Subcutaneous abdominal adipose tissue (tissue), 5 donors: Measurements from ENCODE around the gene NHLH2.

ENCODE experiments used
- H3K27ac ChIP-seq: one replicate; pipeline ENCODE4 v1.7.0; 2013; ENCODE audit warnings: low read depth, mild to moderate bottlenecking, inconsistent platforms, low read length, moderate library complexity
- H3K27me3 ChIP-seq, 5 donors: one replicate each; pipeline ENCODE4 v1.7.0; 2013; ENCODE audit warnings: low read length in 5 of 5, inconsistent platforms in 1 of 5; ENCODE audit not compliant: control insufficient read depth in 5 of 5, insufficient read depth in 4 of 5
- H3K36me3 ChIP-seq, 5 donors: one replicate each; pipeline ENCODE4 v1.7.0; 2013; ENCODE audit warnings: low read length in 5 of 5; ENCODE audit not compliant: control insufficient read depth in 5 of 5, insufficient read depth in 5 of 5
- H3K4me1 ChIP-seq, 5 donors: one replicate each; pipeline ENCODE4 v1.7.0; 2013; ENCODE audit warnings: low read length in 5 of 5, mild to moderate bottlenecking in 3 of 5, moderate library complexity in 1 of 5; ENCODE audit not compliant: control insufficient read depth in 5 of 5, insufficient read depth in 5 of 5
- H3K4me3 ChIP-seq, 5 donors: one replicate each; pipeline ENCODE4 v1.7.0; 2013; ENCODE audit warnings: low read length in 5 of 5, low read depth in 1 of 5
- H3K9ac ChIP-seq, 5 donors: one replicate each; pipeline ENCODE4 v1.7.0; 2013; ENCODE audit warnings: low read length in 5 of 5, mild to moderate bottlenecking in 4 of 5, moderate library complexity in 3 of 5
- H3K9me3 ChIP-seq, 5 donors: one replicate each; pipeline ENCODE4 v1.7.0; 2013; ENCODE audit warnings: low read length in 5 of 5; ENCODE audit not compliant: control insufficient read depth in 5 of 5
- donor health status: healthy.
- donor health status: healthy.
- donor health status: healthy.
- donor health status: healthy.
- donor health status: healthy.

NHLH2 gene

DNA sequence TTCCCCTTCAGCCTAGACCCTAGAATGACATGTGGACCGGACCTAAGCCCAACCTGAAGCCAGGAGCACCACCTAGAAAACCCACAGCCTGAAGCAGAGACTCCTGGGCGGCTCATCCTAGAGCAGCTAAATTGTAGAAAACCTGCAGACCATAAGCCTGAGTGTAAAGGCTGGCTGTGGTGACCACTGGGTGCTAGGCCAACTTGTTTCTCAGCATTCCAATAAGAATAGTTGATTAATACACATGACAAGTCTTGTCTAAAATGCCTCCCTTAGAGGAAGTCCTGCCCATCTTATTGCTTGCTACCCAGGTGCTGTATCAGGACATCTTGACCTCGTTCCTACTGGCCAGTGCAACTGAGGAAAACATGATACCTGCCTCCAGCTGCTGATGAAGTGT is 49.1 kb downstream of the NHLH2 start:
- Histone ChIP-seq H3K27ac (no peak overlapping the region), H3K4me3 (no peak overlapping the region), H3K9me3 (peaks cover 0 to 6% (median 0%) of the 10 kb centered on the region in 5 donors), H3K4me1 (no peaks in the 10 kb centered on the region), H3K9ac (no peak overlapping the region), H3K36me3 (no peaks in the 10 kb centered on the region), H3K27me3 (peaks cover 0 to 11% (median 4%) of the 10 kb centered on the region in 5 donors)

DNA sequence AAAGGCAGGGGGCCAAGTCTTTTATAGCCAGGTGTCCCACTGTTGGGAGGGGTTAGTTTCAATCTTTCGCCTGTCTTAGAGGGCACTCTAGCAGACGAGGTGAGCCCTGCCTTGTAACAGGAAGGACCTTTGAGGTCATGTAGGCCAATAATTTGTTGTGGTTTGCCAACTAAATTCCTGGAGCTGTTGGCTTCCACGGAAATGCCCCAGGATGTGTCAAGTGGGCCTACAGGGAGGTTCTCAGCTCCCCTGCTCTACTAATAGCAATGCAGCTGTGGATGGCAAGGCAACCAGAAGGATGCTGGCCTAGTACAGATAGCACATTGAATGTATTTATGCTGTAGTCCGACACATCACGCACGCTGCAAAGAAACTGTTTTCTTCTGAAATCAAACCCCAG is 50.1 kb downstream of the NHLH2 start:
- Histone ChIP-seq H3K4me1 (no peaks in the 10 kb centered on the region), H3K27ac (no peak overlapping the region), H3K27me3 (peaks cover 0 to 11% (median 4%) of the 10 kb centered on the region in 5 donors), H3K4me3 (no peak overlapping the region), H3K9me3 (peaks cover 0 to 6% (median 0%) of the 10 kb centered on the region in 5 donors), H3K9ac (no peak overlapping the region), H3K36me3 (no peaks in the 10 kb centered on the region)

DNA sequence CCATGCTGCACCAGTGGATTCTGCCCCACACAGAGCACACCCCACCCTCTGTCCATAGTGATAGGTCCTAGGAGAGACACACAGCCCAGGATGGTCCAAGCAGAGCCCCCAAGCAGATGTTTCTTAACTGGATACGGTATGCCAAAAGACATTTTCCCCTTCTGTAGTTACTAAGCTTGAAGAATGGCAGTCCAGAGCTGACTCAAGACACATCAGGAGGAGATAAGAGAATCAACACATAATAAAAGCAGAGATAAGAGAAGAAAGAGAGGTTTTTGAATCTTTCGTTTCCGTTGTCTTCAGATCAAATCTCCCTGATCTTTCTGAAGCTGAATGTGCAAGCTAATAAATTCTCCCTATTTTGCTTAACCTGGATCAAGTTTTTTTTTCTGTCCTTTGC is 50.6 kb downstream of the NHLH2 start:
- Histone ChIP-seq H3K9ac (no peak overlapping the region), H3K9me3 (peaks cover 0 to 6% (median 0%) of the 10 kb centered on the region in 5 donors), H3K4me3 (no peak overlapping the region), H3K4me1 (no peaks in the 10 kb centered on the region), H3K27me3 (peaks cover 0 to 11% (median 4%) of the 10 kb centered on the region in 5 donors), H3K36me3 (no peaks in the 10 kb centered on the region), H3K27ac (no peak overlapping the region)
